ENCODE data around the gene TTBK2.

The TTBK2 gene

GRCh38 chr15:42825599-42825998 is 95.0 kb downstream of the TTBK2 start:
- Mint-ChIP-seq H3K27me3 (no peaks in the 10 kb centered on the region), H3K36me3 (ENCODE audit: low read depth) (peaks cover 38% of the 10 kb centered on the region), H3K4me1 (ENCODE audit: low read depth) (no peaks in the 10 kb centered on the region), H3K27ac (no peak overlapping the region), H3K9me3 (no peaks in the 10 kb centered on the region), H3K4me3 (no peak overlapping the region)
- no peak for DNase-seq

- Mint-ChIP-seq H3K27me3 (no peaks in the 10 kb centered on the region), H3K4me3 (no peak overlapping the region), H3K4me1 (ENCODE audit: low read depth) (no peaks in the 10 kb centered on the region), H3K36me3 (ENCODE audit: low read depth) (peaks cover 16% of the 10 kb centered on the region), H3K27ac (no peak overlapping the region), H3K9me3 (no peaks in the 10 kb centered on the region)
- no peak for DNase-seq
Observed at GRCh38 chr15:42820811-42821210, 99.8 kb downstream of the TTBK2 start.

GRCh38 chr15:42819786-42820185 is 100.8 kb downstream of the TTBK2 start:
- H3K27me3 Mint-ChIP-seq, result no peaks in the 10 kb centered on the region
- H3K36me3 Mint-ChIP-seq (ENCODE audit: low read depth), result peaks cover 18% of the 10 kb centered on the region
- no peak for DNase-seq
- H3K9me3 Mint-ChIP-seq, result no peaks in the 10 kb centered on the region
- no peak overlapping the region for H3K4me3 Mint-ChIP-seq
- H3K27ac Mint-ChIP-seq, result no peak overlapping the region
- no peaks in the 10 kb centered on the region for H3K4me1 Mint-ChIP-seq (ENCODE audit: low read depth)

GRCh38 chr15:42811433-42811832 is 109.1 kb downstream of the TTBK2 start:
- no peaks in the 10 kb centered on the region for H3K27me3 Mint-ChIP-seq
- DNase-seq, result no peak
- H3K36me3 Mint-ChIP-seq (ENCODE audit: low read depth), result peaks cover 25% of the 10 kb centered on the region
- no peaks in the 10 kb centered on the region for H3K9me3 Mint-ChIP-seq
- no peak overlapping the region for H3K27ac Mint-ChIP-seq
- no peaks in the 10 kb centered on the region for H3K4me1 Mint-ChIP-seq (ENCODE audit: low read depth)
- H3K4me3 Mint-ChIP-seq, result no peak overlapping the region

- Mint-ChIP-seq H3K4me3 (no peak overlapping the region), H3K36me3 (ENCODE audit: low read depth) (peaks cover 29% of the 10 kb centered on the region), H3K9me3 (no peaks in the 10 kb centered on the region), H3K27me3 (no peaks in the 10 kb centered on the region), H3K4me1 (ENCODE audit: low read depth) (no peaks in the 10 kb centered on the region), H3K27ac (no peak overlapping the region)
- no peak for DNase-seq
Observed at GRCh38 chr15:42808913-42809312, 111.7 kb downstream of the TTBK2 start.

GRCh38 chr15:42805266-42805665 is 115.3 kb downstream of the TTBK2 start:
- Mint-ChIP-seq H3K4me3 (no peak overlapping the region), H3K4me1 (ENCODE audit: low read depth) (no peaks in the 10 kb centered on the region), H3K9me3 (no peaks in the 10 kb centered on the region), H3K27me3 (no peaks in the 10 kb centered on the region), H3K27ac (no peak overlapping the region), H3K36me3 (ENCODE audit: low read depth) (peaks cover 38% of the 10 kb centered on the region)
- DNase-seq, result no peak

- no peak for DNase-seq
- Mint-ChIP-seq H3K4me1 (ENCODE audit: low read depth) (no peaks in the 10 kb centered on the region), H3K27ac (no peak overlapping the region), H3K9me3 (no peaks in the 10 kb centered on the region), H3K36me3 (ENCODE audit: low read depth) (peaks cover 37% of the 10 kb centered on the region), H3K4me3 (no peak overlapping the region), H3K27me3 (no peaks in the 10 kb centered on the region)
Observed at GRCh38 chr15:42804739-42805138, 115.8 kb downstream of the TTBK2 start.

- Mint-ChIP-seq H3K27ac (no peak overlapping the region), H3K4me1 (ENCODE audit: low read depth) (no peaks in the 10 kb centered on the region)
Observed at GRCh38 chr15:42803436-42803835, 117.1 kb downstream of the TTBK2 start.

GRCh38 chr15:42802168-42802567 is 118.4 kb downstream of the TTBK2 start:
- DNase-seq, result no peak
- no peak overlapping the region for H3K27ac Mint-ChIP-seq
- no peaks in the 10 kb centered on the region for H3K9me3 Mint-ChIP-seq
- peaks cover 1% of the 10 kb centered on the region for H3K4me1 Mint-ChIP-seq (ENCODE audit: low read depth)
- H3K27me3 Mint-ChIP-seq, result no peaks in the 10 kb centered on the region
- no peak overlapping the region for H3K4me3 Mint-ChIP-seq
- H3K36me3 Mint-ChIP-seq (ENCODE audit: low read depth), result peaks cover 31% of the 10 kb centered on the region

More at GRCh38 chr15:42803436-42803835, 117.1 kb downstream of the TTBK2 start:
- Mint-ChIP-seq H3K27me3 (no peaks in the 10 kb centered on the region), H3K36me3 (ENCODE audit: low read depth) (peaks cover 36% of the 10 kb centered on the region), H3K4me3 (no peak overlapping the region), H3K9me3 (no peaks in the 10 kb centered on the region)
- no peak for DNase-seq

- Mint-ChIP-seq H3K27ac (no peak overlapping the region), H3K27me3 (no peaks in the 10 kb centered on the region), H3K9me3 (no peaks in the 10 kb centered on the region), H3K4me1 (ENCODE audit: low read depth) (peaks cover 3% of the 10 kb centered on the region), H3K36me3 (ENCODE audit: low read depth) (peaks cover 31% of the 10 kb centered on the region), H3K4me3 (no peak overlapping the region)
- no peak for DNase-seq
Observed at GRCh38 chr15:42800731-42801474, 119.7 kb downstream of the TTBK2 start.

- no peak overlapping the region for H3K4me3 Mint-ChIP-seq
- no peaks in the 10 kb centered on the region for H3K9me3 Mint-ChIP-seq
- H3K27ac Mint-ChIP-seq, result no peak overlapping the region
- no peaks in the 10 kb centered on the region for H3K27me3 Mint-ChIP-seq
- peaks cover 30% of the 10 kb centered on the region for H3K36me3 Mint-ChIP-seq (ENCODE audit: low read depth)
- peaks cover 3% of the 10 kb centered on the region for H3K4me1 Mint-ChIP-seq (ENCODE audit: low read depth)
- DNase-seq, result no peak
Observed at GRCh38 chr15:42798802-42799201, 121.8 kb downstream of the TTBK2 start.

GRCh38 chr15:42796955-42797782 is 123.4 kb downstream of the TTBK2 start:
- H3K9me3 Mint-ChIP-seq, result no peaks in the 10 kb centered on the region
- H3K4me3 Mint-ChIP-seq, result no peak overlapping the region
- H3K27me3 Mint-ChIP-seq, result no peaks in the 10 kb centered on the region
- H3K36me3 Mint-ChIP-seq (ENCODE audit: low read depth), result peaks cover 29% of the 10 kb centered on the region
- H3K27ac Mint-ChIP-seq, result no peak overlapping the region
- peaks cover 3% of the 10 kb centered on the region for H3K4me1 Mint-ChIP-seq (ENCODE audit: low read depth)
- DNase-seq, result no peak

- no peak overlapping the region for H3K27ac Mint-ChIP-seq
- H3K36me3 Mint-ChIP-seq (ENCODE audit: low read depth), result peaks cover 14% of the 10 kb centered on the region
- no peak for DNase-seq
- H3K27me3 Mint-ChIP-seq, result no peaks in the 10 kb centered on the region
- H3K9me3 Mint-ChIP-seq, result no peaks in the 10 kb centered on the region
- no peaks in the 10 kb centered on the region for H3K4me1 Mint-ChIP-seq (ENCODE audit: low read depth)
- H3K4me3 Mint-ChIP-seq, result no peak overlapping the region
Observed at GRCh38 chr15:42788725-42789124, 131.9 kb downstream of the TTBK2 start.

- H3K9me3 Mint-ChIP-seq, result no peaks in the 10 kb centered on the region
- H3K27ac Mint-ChIP-seq, result no peak overlapping the region
- no peaks in the 10 kb centered on the region for H3K4me1 Mint-ChIP-seq (ENCODE audit: low read depth)
- no peaks in the 10 kb centered on the region for H3K27me3 Mint-ChIP-seq
- H3K36me3 Mint-ChIP-seq (ENCODE audit: low read depth), result peaks cover 17% of the 10 kb centered on the region
- H3K4me3 Mint-ChIP-seq, result no peak overlapping the region
- no peak for DNase-seq
Observed at GRCh38 chr15:42786978-42787377, 133.6 kb downstream of the TTBK2 start.

- peaks cover 26% of the 10 kb centered on the region for H3K36me3 Mint-ChIP-seq (ENCODE audit: low read depth)
- no peaks in the 10 kb centered on the region for H3K9me3 Mint-ChIP-seq
- no peak for DNase-seq
- H3K27ac Mint-ChIP-seq, result no peak overlapping the region
- H3K4me1 Mint-ChIP-seq (ENCODE audit: low read depth), result no peaks in the 10 kb centered on the region
- no peak overlapping the region for H3K4me3 Mint-ChIP-seq
- no peaks in the 10 kb centered on the region for H3K27me3 Mint-ChIP-seq
Observed at GRCh38 chr15:42785569-42785968, 135.0 kb downstream of the TTBK2 start.

All from activated T-cell treated with anti-CD3 and anti-CD28 coated beads, Interleukin-2, amount 50 U/mL, for 24 hours (primary cell).